ENCODE results near the gene MAPK4. TPM values are rescaled to one million over a fixed set of nuclear protein-coding genes. Genes with fewer than 3 reads are reported as not detected.

The MAPK4 gene
- total and polyA plus RNA-seq, 2 of the 4 experiments (the other 2 are of a cell fraction) = not detected

DNA sequence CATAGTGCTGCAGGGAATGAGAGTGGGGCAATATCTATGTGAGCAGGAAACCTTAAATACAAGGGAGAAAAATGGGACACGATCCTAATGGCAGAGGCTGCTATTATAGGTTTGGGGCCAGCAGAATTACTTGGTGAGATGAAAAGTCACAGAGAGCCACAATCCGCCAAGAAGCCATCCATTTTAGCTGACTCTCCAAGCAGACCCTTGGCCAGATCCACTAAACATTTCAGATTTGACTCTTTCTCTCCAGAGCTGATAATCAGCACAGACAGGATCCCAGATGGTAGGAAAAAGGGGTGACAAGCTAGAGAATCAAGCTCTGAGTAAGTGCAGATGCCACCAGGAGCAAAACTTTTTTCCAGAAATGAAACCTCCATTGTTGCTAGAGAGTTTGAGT lies 61.5 kb downstream of the MAPK4 start:
- H3K9ac ChIP-seq (ENCODE audit: low read depth, low read length) = no peak overlapping the region
- H4K8ac ChIP-seq (ENCODE audit: low read depth in 2 of 2, low read length in 2 of 2) = no peak overlapping the region
- no peaks in the 10 kb centered on the region for H3K27me3 ChIP-seq (ENCODE audit: control insufficient read depth, insufficient read depth, low read length)
- ATAC-seq (ENCODE audit: low read depth) (no peak), DNase-seq (no peak)
- H3K36me3 ChIP-seq (ENCODE audit: control insufficient read depth, insufficient read depth, low read length) = no peaks in the 10 kb centered on the region
- H2BK20ac ChIP-seq (ENCODE audit: low read depth, low read length) = no peak overlapping the region
- no peak overlapping the region for H3K18ac ChIP-seq (ENCODE audit: low read depth, low read length)
- H2AK5ac ChIP-seq (ENCODE audit: low read depth, low read length) = no peak overlapping the region
- no peak overlapping the region for H3K23ac ChIP-seq (ENCODE audit: low read depth, low read length)
- no peak overlapping the region for H3K27ac ChIP-seq (ENCODE audit: insufficient read depth, low read length)
- intact Hi-C loops (cut with micrococcal nuclease) (no loop called here), dilution Hi-C loops (cut with HindIII; ENCODE audit: low sequenced_read_pairs, unreplicated experiment) (no loop called here), in situ Hi-C loops (cut with MboI; ENCODE audit: low sequenced_read_pairs) (no loop called here)
- WGBS, 2 experiments (ENCODE audit: extremely low coverage in 2 of 2, insufficient read length in 1 of 2) = no CpG with 5 or more reads among the region's 2 CpGs
- H2BK15ac ChIP-seq (ENCODE audit: low read depth, low read length) = no peak overlapping the region
- ChIA-PET POLR2A (ENCODE audit: unreplicated experiment) (no interaction called here), CTCF (no interaction called here)
- no peak overlapping the region for H3K56ac ChIP-seq (ENCODE audit: extremely low read depth, insufficient read depth, low read length)
- no peak overlapping the region for H2AK9ac ChIP-seq (replicated peaks; ENCODE audit: low read depth, low read length, poor library complexity)
- no peak overlapping the region for H3K14ac ChIP-seq (replicated peaks; ENCODE audit: low read depth, low read length)
- no peaks in the 10 kb centered on the region for H3K79me1 ChIP-seq (ENCODE audit: low read depth in 1 of 2, low read length in 2 of 2)
- no peaks in the 10 kb centered on the region for H3K9me3 ChIP-seq (ENCODE audit: control insufficient read depth, insufficient read depth, low read length)
- no peak overlapping the region for H2BK120ac ChIP-seq (ENCODE audit: low read depth, low read length)
- H3K4me3 ChIP-seq (ENCODE audit: insufficient read depth, low read depth, low read length) = no peak overlapping the region
- no peak overlapping the region for H4K91ac ChIP-seq (ENCODE audit: insufficient read depth, low read depth, low read length)
- no peak overlapping the region for H2AFZ ChIP-seq (replicated peaks; ENCODE audit: low read length, poor library complexity)
- no peaks in the 10 kb centered on the region for H3K4me1 ChIP-seq (ENCODE audit: control insufficient read depth, insufficient read depth, low read length)
- H3K9me1 ChIP-seq (ENCODE audit: insufficient read depth, low read length) = no peaks in the 10 kb centered on the region
- H3K4me2 ChIP-seq (ENCODE audit: low read depth, low read length) = no peak overlapping the region
- no peak overlapping the region for H4K5ac ChIP-seq (ENCODE audit: low read depth, low read length)
- no peaks in the 10 kb centered on the region for H4K20me1 ChIP-seq (ENCODE audit: insufficient read depth, low read length)
- TF ChIP-seq ELK1 (IDR thresholded peaks at IDR 0.05; ENCODE audit: borderline replicate concordance, low read depth, low read length) (no peak), BHLHE40 (IDR thresholded peaks at IDR 0.05; ENCODE audit: low read depth, low read length) (no peak)
- no TSS peak for BruUV-seq (replicated peaks)
- no peak overlapping the region for H3K4ac ChIP-seq (ENCODE audit: low read depth, low read length)
- H2BK5ac ChIP-seq (ENCODE audit: low read depth, low read length, poor library complexity, severe bottlenecking) = no peak overlapping the region
